OCI-LY1 (cell line): ENCODE data around the gene NFATC2IP.
A peak's percentile ranks its signal among the peaks of the same experiment; 100 is the strongest.

ENCODE experiments used
- H2AFZ ChIP-seq: fragments of 200-600 bp; sonication (generic), shearing (Covaris generic); 2 replicates; pipeline ENCODE4 v1.6.0; 2014; ENCODE audit warnings: antibody characterized with exemption, mild to moderate bottlenecking, low read length
- H3F3A ChIP-seq: fragments of 200-600 bp; sonication (generic), shearing (Covaris generic); 2 replicates; pipeline ENCODE4 v1.6.0; 2014; ENCODE audit warnings: mild to moderate bottlenecking, antibody characterized with exemption, low read length, moderate library complexity; ENCODE audit not compliant: insufficient read depth
- H3K27ac ChIP-seq: fragments of 200-600 bp; sonication (generic); 2 replicates; pipeline ENCODE4 v1.5.1; 2014; ENCODE audit warnings: low read length, mixed run types, mild to moderate bottlenecking, low read depth; ENCODE audit not compliant: poor library complexity, severe bottlenecking
- H3K27me3 ChIP-seq: fragments of 200-600 bp; sonication (generic); 2 replicates; pipeline ENCODE4 v1.6.0; 2014; ENCODE audit warnings: antibody characterized with exemption, mild to moderate bottlenecking, low read length, moderate library complexity; ENCODE audit not compliant: insufficient read depth
- H3K36me3 ChIP-seq: fragments of 200-600 bp; sonication (generic); 2 replicates; pipeline ENCODE4 v1.6.1; 2014; ENCODE audit warnings: mild to moderate bottlenecking, antibody characterized with exemption, low read length, moderate library complexity, mixed read lengths; ENCODE audit not compliant: insufficient read depth
- H3K4me1 ChIP-seq: fragments of 200-600 bp; sonication (generic); 2 replicates; pipeline ENCODE4 v1.5.1; 2014; ENCODE audit warnings: mild to moderate bottlenecking, low read length, moderate library complexity; ENCODE audit not compliant: insufficient read depth, severe bottlenecking
- H3K4me2 ChIP-seq: fragments of 200-600 bp; sonication (generic), shearing (Covaris generic); 2 replicates; pipeline ENCODE4 v1.6.1; 2014; ENCODE audit warnings: low read length
- H3K4me3 ChIP-seq: fragments of 200-600 bp; sonication (generic); 2 replicates; pipeline ENCODE4 v1.5.1; 2014; ENCODE audit warnings: low read length, low read depth, mild to moderate bottlenecking, mixed read lengths; ENCODE audit not compliant: poor library complexity, severe bottlenecking
- H3K79me2 ChIP-seq: fragments of 200-600 bp; shearing (Covaris generic); 2 replicates; pipeline ENCODE4 v1.6.1; 2016; ENCODE audit warnings: mixed run types, low read length, mixed read lengths; ENCODE audit not compliant: insufficient read depth
- H3K9ac ChIP-seq: fragments of 200-600 bp; sonication (generic), shearing (Covaris generic); 2 replicates; pipeline ENCODE4 v1.6.1; 2014; ENCODE audit warnings: mild to moderate bottlenecking, low read length, mixed read lengths
- H3K9me2 ChIP-seq: fragments of 200-600 bp; sonication (generic), shearing (Covaris generic); 2 replicates; pipeline ENCODE4 v1.6.1; 2014; ENCODE audit warnings: low read depth, mild to moderate bottlenecking, low read length, mixed read lengths
- H3K9me3 ChIP-seq: fragments of 200-600 bp; shearing (Covaris generic); 2 replicates; pipeline ENCODE4 v1.6.1; 2014; ENCODE audit warnings: low read length, mixed read lengths
- H4K20me1 ChIP-seq: fragments of 200-600 bp; sonication (generic), shearing (Covaris generic); 2 replicates; pipeline ENCODE4 v1.6.0; 2016; ENCODE audit warnings: mild to moderate bottlenecking, low read length; ENCODE audit not compliant: insufficient read depth
- EZH2 ChIP-seq: fragments of 200-600 bp; sonication (generic), shearing (Covaris generic); IDR thresholded peaks from 2 replicates; pipeline ENCODE4 v1.8.0; 2017; ENCODE audit warnings: borderline replicate concordance, mixed run types, mild to moderate bottlenecking, antibody characterized with exemption, low read length, moderate library complexity, mixed read lengths
- TF ChIP-seq, protein P1 (sequence below): fragments of 200-600 bp; sonication (generic), shearing (Covaris generic); IDR thresholded peaks from 2 replicates; pipeline ENCODE4 v1.5.1; 2017; ENCODE audit warnings: mild to moderate bottlenecking, antibody characterized with exemption, low read length, moderate library complexity, mixed read lengths

Gene NFATC2IP

DNA sequence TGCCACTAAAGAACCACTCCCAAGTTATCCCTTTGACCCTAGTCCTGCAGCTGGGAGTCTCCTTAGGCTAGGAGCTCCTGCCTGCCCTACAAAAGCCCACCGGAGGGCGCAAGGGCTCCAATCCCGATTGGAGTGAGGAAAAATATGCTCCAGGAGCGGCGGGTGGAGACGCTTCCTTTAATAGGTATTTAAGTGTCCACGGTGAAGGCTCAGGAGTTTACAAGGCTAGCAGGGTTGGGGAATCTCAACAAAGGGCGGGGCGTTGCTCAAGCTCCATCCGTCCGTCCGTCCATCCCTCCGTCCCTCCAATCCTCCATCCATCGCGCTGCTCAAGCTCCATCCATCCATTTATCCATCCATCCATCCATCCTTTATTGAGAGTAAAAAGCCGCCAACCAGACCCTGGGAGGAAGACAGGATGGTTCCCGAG is 23.3 kb downstream of the NFATC2IP start:
- H3K9me2 ChIP-seq: no peaks in the 10 kb centered on the region
- peak overlapping the region; percentile 28 for H2AFZ ChIP-seq

DNA sequence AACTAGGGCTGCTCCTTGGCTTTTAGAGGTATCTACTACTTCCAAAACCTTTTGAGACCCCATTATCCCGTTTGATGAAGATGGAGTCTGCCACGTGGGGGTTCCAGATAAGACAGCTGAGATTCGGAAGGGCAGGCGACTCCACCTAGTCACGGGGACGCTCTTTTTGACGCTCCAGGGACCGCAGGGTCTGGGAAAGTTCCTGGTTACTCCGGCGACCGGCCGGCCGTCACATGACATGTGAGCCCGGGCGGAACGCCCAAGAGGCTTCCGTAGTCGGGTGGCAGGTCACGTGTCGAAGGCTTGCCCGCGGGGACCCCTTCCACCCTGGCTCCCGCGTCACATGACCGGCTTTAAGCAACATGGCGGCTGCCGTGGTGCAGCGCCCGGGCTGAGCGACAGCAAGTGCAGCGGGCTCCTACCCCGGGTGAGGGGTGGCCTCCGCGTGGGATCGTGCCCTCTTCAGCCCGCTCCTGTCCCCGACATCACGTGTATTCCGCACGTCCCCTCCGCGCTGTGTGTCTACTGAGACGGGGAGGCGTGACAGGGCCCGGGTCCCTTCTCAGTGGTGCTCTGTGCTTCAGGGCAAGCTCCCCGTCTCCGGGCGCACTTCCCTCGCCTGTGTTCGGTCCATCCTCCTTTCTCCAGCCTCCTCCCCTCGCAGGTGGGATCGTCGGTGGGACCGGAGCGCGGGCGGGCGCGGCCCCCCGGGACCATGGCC is 23.9 kb downstream of the NFATC2IP start, which contains the start of gene SPNS1:
Gene SPNS1, plus strand, starts transcription at position 342 of the 721 bp plus-strand sequence. Its CDS starts 374 bp downstream, at position 716.
- Histone ChIP-seq H4K20me1 (no peaks in the 10 kb centered on the region), H2AFZ (peak within 1 kb of the TSS; percentile 28), H3K4me1 (peaks cover 22% of the 10 kb centered on the region), H3K27me3 (no peaks in the 10 kb centered on the region), H3F3A (no peaks in the 10 kb centered on the region), H3K9me2 (no peaks in the 10 kb centered on the region), H3K36me3 (no peaks in the 10 kb centered on the region), H3K9me3 (no peaks in the 10 kb centered on the region), H3K79me2 (no peaks in the 10 kb centered on the region), H3K9ac (peak within 1 kb of the TSS; percentile 82), H3K27ac (no peak within 1 kb of the TSS), H3K4me3 (peak within 1 kb of the TSS; percentile 94), H3K4me2 (peak within 1 kb of the TSS; percentile 96)
- TF ChIP-seq, protein P1, sequence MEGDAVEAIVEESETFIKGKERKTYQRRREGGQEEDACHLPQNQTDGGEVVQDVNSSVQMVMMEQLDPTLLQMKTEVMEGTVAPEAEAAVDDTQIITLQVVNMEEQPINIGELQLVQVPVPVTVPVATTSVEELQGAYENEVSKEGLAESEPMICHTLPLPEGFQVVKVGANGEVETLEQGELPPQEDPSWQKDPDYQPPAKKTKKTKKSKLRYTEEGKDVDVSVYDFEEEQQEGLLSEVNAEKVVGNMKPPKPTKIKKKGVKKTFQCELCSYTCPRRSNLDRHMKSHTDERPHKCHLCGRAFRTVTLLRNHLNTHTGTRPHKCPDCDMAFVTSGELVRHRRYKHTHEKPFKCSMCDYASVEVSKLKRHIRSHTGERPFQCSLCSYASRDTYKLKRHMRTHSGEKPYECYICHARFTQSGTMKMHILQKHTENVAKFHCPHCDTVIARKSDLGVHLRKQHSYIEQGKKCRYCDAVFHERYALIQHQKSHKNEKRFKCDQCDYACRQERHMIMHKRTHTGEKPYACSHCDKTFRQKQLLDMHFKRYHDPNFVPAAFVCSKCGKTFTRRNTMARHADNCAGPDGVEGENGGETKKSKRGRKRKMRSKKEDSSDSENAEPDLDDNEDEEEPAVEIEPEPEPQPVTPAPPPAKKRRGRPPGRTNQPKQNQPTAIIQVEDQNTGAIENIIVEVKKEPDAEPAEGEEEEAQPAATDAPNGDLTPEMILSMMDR: no peak
- TF ChIP-seq EZH2: no peak

More for the DNA sequence above, 23.3 kb downstream of the NFATC2IP start:
- Histone ChIP-seq H4K20me1 (no peaks in the 10 kb centered on the region), H3K4me3 (peak overlapping the region; percentile 94), H3F3A (no peaks in the 10 kb centered on the region), H3K27ac (no peak overlapping the region), H3K36me3 (no peaks in the 10 kb centered on the region), H3K9ac (peak overlapping the region; percentile 82), H3K27me3 (no peaks in the 10 kb centered on the region), H3K4me2 (peak overlapping the region; percentile 96), H3K9me3 (no peaks in the 10 kb centered on the region), H3K79me2 (no peaks in the 10 kb centered on the region), H3K4me1 (peaks cover 22% of the 10 kb centered on the region)
- TF ChIP-seq EZH2: no peak
- TF ChIP-seq, protein P1: peak; percentile 60

DNA sequence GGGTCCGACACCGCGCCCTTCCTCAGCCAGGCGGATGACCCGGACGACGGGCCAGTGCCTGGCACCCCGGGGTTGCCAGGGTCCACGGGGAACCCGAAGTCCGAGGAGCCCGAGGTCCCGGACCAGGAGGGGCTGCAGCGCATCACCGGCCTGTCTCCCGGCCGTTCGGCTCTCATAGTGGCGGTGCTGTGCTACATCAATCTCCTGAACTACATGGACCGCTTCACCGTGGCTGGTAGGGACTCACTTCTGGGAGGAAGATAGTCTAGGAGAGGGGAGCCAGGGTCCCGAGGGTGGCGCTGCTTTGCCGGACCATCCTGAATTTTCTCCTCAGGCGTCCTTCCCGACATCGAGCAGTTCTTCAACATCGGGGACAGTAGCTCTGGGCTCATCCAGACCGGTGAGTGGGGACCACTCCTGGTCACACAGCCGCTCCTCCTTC is 24.4 kb downstream of the NFATC2IP start:
- Histone ChIP-seq H3K36me3 (no peaks in the 10 kb centered on the region), H3K9ac (peak overlapping the region; percentile 82), H3K27me3 (no peaks in the 10 kb centered on the region), H2AFZ (no peak overlapping the region), H3K4me3 (peak overlapping the region; percentile 94), H3F3A (no peaks in the 10 kb centered on the region), H4K20me1 (no peaks in the 10 kb centered on the region), H3K27ac (no peak overlapping the region), H3K9me2 (no peaks in the 10 kb centered on the region), H3K9me3 (no peaks in the 10 kb centered on the region), H3K79me2 (no peaks in the 10 kb centered on the region), H3K4me2 (peak overlapping the region; percentile 96), H3K4me1 (peaks cover 22% of the 10 kb centered on the region)
- TF ChIP-seq, protein P1: no peak
- no peak for TF ChIP-seq EZH2
